Cerebellar cortex (tissue), 1 donor: ENCODE results near the gene NRCAM.
"Not testable (repeated sequence)": the region's sequence is repeated elsewhere in the genome, so short reads cannot be mapped to it uniquely, and the experiment has no call there.

Experiments used
- DNase-seq: peaks from one replicate; pipeline ENCODE4 v3.0.0-alpha.2; 2015; ENCODE audit warnings: low spot score

The NRCAM gene

DNA sequence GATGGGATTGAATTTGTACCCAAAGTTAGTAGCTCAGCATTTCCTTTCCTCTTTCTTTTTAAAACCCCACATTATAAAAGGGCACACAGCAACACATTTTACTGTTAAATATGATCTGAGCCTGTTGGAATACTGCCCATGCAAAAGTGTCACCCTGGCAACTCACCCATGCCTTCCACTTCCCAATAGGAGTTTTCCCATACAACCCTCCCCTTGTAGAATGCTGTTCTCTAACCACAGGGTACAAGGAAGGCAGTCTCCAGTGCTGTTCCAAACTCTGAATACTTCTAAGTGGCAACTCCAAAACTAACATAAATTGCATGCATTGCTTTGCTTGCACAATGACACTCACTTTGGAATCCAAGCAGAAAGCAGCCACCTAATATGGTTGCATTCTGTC, 60.8 kb downstream of the NRCAM start:
- DNase-seq = no peak

DNA sequence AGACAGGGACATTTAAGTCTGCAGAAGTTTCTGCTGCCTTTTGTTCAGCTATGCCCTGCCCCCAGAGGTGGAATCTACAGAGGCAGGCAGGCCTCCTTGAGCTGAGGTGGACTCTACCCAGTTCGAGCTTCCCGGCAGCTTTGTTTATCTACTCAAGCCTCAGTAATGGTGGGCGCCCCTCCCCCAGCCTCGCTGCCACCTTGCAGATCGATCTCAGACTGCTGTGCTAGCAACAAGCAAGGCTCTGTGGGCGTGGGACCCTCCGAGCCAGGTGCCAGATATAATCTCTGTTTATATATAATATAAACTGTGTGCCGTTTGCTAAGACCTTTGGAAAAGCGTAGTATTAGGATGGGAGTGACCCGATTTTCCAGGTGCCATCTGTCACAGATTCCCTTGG, 63.1 kb downstream of the NRCAM start:
- DNase-seq = not testable (repeated sequence)

- not testable (repeated sequence) for DNase-seq
These were observed 68.5 kb downstream of the NRCAM start for GRCh38 chr7:108387686-108388085.

DNA sequence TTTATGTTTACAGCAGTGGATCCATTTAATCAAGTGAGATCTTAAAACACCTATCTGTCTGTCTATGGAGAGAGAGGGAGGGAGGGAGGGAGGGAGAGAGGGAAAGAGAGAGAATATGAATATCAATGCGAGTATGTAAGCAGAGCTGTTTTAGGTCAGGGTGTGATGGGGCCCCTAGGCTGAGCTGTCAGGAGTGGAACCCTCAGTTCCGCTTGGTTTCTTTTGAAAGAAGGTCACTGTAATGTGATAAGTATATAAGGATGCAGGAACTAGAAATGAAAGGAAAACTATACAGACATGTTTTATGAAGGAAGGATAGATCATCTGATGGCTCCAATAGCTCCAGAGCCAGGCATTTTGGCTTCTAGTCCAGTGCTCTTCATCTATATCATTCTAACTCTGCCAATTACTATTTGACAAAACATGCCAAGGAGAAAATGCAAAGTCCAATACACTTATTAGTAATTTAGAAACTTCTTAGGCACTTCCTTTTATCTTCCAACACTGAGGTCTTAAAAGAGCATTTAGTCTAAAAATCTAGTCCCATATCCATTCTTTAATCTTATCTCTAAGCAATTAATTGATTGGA, 70.3 kb downstream of the NRCAM start:
- no peak for DNase-seq

- DNase-seq = no peak
These were observed 71.3 kb downstream of the NRCAM start for GRCh38 chr7:108384716-108385483.

GRCh38 chr7:108382932-108383331, 73.3 kb downstream of the NRCAM start:
- DNase-seq = no peak

DNA sequence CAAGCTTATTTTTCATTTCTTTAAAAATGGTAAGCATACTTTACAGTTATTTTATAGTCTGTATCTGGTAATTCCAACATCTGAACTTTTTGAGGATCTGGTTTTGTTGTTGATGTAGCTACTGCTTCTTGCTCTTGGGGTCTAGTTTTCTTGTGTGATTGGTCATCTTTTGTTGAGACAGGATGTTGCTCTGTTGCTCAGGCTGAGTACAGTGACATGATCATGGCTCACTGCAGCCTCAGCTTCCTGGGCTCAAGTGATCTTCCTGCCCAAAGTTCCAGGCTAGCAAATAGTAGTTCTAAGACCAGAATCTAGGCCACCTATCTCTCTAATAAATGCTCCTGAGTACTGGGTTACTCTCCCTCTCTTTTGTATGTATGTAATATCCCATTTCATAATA, 75.7 kb downstream of the NRCAM start:
- no peak for DNase-seq

DNA sequence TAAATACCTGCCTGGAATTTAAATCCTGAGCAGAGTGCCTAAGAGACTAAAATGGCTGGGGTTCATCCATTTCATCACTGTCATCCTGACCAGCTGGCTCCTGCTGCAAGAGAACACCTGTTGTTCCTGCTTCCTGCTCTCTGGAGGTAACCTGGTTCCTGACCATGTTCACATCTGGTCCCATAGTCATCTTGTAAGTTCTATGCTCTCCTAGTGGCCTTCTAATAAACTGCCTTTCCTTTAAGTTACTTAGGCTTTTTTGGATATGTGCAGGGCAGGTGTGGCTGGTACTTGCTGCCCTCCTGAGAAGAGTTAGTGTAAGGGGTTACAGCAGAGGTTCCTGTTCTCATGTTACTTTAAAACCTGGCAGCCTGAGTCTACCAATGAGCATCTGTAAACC, 80.0 kb downstream of the NRCAM start:
- no peak for DNase-seq

DNA sequence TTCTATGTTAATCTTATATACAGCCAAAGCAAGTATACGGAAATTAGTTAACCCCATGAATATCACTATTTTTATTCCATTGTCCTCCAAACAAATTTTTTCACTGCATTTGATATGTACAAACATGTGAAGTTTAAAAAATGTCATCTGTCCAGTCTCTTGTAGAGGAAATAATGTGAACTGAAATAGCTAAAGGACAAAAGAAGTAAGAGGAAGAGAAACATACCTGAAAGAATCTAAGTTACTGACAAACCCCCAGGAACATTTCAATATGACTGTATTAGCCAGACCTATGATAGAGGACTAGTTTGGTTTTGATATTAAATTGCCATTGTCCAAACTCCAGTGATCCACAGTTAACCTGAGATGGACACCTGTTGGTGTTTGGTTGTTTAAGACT, 80.6 kb downstream of the NRCAM start:
- no peak for DNase-seq

DNA sequence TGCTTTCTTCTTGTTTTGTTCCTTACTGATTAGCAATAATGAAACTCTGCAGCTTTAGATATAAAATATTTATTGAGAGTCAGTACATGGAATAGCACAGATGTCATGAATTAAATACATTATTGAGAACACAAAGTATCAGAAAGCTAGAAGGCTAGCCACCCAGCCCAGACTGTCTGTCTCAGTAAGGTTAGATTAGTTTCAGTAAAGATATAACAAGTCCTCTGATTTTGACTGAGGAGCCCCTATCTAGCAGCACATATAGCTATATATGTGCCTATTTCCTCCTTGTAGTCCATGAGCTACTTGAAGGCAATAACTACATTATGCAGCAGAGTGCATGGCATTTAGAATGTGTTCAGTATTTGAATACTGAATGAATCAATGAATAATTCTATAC, 81.3 kb downstream of the NRCAM start:
- no peak for DNase-seq

DNA sequence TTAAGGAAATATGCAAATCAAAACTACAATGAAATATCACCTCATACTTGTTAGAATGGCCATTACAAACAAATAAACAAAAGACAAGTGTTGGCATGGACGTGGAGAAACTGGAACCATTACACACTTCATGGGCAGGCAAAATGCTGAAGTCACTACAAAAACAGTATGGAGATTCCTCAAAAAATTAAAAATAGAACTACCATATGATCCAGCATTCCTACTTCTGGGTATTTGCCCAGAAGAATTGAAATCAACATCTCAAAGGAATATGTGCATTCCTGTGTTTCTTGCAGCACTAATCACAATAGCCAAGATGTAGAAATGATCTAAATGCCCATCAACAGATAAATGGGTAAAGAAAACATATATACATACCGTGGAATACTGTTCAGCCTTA, 83.6 kb downstream of the NRCAM start:
- no peak for DNase-seq

- no peak for DNase-seq
These were observed 85.6 kb downstream of the NRCAM start for GRCh38 chr7:108370616-108371015.

DNA sequence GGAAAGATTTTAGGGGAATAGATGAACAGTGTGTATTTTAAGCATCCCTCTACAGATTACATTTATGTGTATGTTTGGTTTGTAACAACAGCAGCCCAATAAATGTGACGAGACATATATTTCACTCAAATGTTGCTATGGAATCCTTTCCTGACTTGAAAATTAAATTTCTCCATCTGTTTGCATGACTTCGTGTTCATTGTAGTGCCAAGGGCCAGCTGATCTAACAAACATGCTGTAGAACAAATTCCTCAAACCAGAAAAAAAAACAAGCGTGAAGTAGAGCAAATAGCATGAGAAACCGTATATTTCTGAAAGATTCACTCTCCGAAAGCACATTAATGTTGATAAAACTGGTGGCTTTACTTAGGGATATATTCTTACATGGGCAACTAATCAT, 87.8 kb downstream of the NRCAM start:
- DNase-seq = peak; percentile 63

DNA sequence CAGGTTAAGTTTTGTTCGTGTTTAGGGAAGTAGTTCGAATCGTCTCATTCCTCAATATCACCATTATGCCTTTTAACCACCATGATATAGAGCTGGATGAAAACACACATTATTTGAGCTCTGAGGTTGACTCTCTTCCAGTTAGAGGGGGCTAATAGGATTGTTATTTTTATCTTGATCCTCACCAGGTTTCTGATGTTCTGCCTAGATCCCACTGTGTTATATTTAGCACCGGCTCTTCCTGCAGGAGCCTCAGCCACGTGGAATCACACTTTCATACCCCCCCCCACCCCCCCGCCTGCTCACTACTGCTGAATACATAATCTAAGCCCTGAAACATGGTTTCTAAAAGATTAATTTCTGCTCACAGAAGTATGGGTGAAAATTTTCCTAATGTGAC, 88.3 kb downstream of the NRCAM start:
- peak; percentile 62 for DNase-seq

DNA sequence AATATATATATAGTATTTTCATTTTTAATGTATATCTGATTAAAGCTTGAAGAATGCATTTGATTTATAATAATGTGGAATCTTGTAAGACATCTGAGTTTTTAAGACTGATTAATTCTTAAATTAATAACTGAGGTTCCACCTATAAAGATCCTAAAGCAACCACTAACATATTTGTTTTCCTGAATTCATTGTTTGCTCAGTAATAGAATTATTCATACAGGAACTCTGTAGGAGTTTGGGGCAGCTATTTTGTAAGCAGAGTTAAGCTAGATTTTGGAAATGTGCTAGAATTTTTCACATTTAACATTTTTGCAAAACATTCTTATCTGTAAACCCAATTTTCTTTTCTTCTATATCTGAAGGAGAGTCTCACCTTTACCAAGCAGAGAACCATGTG, 88.9 kb downstream of the NRCAM start:
- no peak for DNase-seq

DNA sequence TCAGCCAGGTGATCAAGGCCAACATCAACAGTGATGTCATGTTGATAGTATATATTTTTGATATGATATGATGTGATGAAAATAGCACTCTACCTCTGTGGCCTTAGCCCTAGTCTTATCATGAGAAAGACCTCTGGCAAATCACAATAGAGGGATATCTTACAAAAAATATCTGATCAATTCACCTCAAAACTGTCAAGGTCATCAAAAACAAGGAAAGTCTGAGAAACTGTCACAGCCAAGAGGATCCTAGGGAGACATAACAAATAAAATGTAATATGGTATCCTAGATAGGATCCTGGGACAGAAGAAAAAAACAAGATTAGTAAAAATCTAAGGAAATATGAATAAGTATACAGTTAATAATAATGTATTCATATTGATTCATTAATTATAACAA, 92.6 kb downstream of the NRCAM start:
- no peak for DNase-seq

DNA sequence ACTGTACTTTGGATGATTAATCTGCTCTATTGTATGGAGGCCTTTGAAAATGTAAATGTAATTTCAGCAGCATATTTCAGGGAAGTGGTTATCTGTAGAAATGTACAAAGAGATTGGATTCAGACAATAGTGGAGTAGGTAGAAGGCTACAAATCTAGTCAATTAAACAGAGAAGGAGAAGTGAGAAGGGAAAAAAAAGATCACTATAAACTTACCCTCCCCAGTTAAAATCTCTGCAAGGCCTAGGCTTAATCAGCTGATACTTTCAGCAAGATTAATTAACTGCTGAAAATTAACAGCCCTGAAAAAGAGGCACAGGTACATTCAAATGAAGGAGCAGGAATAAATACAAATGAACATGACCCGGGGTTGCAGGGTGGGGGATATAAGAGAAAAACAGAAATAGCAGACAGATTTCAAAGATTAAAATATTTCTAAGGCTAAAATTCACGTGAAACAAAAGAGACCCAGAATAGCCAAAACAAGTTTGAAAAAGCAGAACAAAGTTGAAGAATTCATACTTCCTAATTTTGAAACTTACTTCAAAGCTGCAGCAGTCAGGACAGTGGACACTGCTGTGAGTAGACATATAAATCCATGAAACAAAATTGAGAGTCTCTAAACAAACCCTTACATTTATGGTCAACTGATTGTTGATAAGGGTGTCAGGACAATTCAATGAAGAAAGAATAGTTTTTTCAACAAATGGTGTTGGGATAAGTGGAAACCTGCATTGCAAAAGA, 96.0 kb downstream of the NRCAM start:
- DNase-seq = no peak

GRCh38 chr7:108358553-108358952, 97.7 kb downstream of the NRCAM start:
- no peak for DNase-seq

- no peak for DNase-seq
These were observed 104.5 kb downstream of the NRCAM start for GRCh38 chr7:108351729-108352131.

DNA sequence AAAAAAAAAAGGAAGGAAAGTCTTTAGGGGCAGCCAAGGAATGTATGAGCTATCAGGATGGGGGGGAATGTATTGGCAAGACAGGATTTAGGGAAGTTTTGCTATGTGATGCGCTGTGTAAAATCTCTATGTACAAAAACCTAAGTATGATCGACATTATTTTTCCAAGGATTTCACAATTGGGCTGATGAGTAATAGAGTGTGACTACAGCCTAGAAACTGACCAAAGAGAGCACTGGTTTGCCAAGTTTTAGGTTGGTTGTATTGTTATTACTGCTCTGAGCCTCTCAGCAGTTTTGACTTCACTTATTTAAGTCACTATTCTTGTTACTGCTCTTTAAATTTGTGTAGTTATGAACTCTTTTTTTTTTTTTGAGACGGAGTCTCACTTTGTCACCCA, 107.3 kb downstream of the NRCAM start:
- no peak for DNase-seq

DNA sequence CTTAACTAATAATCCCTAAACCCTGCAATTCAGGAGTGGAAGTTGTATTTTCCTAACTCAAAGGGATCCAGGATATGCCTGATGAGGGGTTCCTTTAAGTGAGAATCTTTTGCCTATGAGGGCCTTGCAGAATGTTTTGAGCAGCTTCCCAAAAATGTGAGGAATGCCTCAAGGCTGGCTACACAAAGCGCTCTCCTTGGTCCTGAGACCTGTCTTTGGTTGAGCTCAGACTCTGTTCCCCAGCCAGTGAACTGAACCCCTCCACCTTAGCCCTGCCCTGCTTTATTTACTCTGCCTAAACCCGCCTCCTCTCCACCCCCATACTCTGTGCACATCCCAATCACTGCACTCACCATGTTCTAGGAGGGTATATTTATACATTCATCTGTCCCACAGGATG, 108.6 kb downstream of the NRCAM start:
- DNase-seq = no peak

DNA sequence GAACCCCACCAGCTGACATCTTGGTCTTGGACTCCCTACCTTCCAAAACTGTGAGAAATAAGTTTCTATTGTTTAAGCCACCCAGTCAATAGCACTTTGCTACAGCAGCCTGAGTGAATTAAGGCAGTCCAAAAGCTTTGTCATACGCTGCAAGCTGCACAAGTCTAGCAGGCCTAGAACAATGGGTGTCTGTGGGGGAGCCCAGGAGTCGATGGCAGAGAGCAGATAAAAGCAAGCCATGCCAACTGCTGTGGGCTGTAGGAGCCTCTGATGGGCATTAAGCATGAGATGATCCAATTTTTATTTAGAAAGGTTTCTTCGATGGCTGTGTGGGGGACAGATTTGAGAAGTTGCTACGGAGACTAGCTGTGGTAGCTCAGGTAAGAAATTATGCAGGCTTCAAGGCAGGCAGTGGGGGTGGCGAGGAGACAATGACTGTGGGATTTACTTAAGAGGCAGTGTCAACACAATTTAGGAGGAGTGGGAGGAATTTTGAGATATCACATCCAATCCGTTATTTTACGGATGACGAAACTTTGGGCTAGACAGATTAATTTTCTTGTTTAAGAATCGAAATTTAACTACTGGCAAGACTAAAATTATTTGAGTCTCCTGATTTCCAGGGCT, 110.4 kb downstream of the NRCAM start:
- DNase-seq = no peak

DNA sequence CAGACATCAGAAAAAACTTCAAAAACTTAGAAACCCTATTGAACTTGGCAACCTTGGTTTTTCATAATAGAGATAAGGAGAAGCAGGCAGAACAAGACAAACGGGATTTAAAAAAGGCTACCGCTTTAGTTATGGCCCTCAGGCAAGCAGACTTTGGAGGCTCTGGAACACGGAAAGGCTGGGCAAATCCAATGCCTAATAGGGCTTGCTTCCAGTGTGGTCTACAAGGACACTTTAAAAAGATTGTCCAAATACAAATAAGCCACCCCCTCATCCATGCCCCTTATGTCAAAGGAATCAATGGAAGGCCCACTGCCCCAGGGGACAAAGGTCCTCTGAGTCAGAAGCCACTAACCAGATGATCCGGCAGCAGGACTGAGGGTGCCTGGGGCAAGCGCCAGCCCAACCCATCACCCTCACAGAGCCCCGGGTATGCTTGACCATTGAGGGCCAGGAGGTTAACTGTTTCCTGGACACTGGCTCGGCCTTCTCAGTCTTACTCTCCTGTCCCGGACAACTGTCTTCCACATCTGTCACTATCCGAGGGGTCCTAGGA, 115.3 kb downstream of the NRCAM start:
- no peak for DNase-seq
